ENCODE measurements around the gene CHD6. TPM values are rescaled to one million over a fixed set of nuclear protein-coding genes. Genes with fewer than 3 reads are reported as not detected.

Gene CHD6
- total RNA-seq, 2 donors from 2014 or later, result 16.5 to 21.4 TPM

DNA sequence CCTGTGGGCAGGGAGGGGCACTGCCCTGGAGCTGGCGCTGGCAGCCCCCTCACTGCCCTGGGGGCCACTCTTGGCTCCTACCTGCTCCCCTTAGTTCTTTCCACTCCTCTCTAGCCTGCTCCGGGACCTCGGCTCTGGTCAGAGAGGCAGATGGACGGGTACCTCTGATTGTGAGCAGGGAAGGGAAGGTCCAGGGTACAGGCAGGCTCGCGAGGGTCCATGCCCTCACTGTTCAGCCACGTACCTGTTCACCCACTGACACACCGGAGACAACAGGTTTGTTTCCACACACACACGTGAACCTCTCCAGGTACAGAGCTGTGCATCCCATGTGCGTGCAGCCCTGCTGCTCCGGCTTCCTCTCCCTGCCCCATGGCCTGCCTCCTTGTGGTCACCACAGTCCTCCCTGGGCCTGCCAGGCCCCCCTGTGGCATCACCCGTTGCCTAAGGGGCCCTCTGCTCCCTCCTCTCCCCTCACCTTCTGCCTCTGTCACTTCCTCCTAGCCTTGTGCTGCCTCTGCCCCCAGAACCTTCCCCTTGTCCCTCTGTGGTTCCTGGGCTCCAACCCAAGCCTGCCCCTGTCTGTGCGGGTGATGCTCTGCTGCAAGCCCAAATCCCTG, 253.8 kb downstream of the CHD6 start:
- no peak overlapping the region for H3K27ac Mint-ChIP-seq
- H3K9me3 Mint-ChIP-seq, result no peaks in the 10 kb centered on the region
- no peaks in the 10 kb centered on the region for H3K36me3 Mint-ChIP-seq (ENCODE audit: low read depth)

DNA sequence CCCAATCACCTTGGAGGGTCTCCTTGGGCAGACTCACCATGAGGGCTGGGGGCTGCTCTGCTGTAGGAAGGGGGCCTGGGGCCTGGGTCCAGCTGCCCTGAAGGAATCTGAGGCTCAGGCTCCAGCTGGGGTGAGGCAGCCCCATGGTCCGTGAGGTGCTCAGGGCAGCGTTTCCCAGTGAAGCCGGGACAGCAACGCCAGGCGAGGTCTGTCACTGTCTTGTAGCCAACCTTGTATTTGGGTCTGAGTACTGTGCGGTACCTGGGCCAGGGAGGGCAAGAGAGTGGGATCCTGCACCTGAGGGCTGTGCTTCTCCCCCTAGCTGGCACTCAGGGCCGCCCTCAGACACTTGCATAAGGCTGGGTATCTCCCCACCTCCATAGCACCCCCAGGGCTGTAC, 254.6 kb downstream of the CHD6 start:
- no peak for ATAC-seq (replicated peaks)
- Mint-ChIP-seq H3K36me3 (ENCODE audit: low read depth) (no peaks in the 10 kb centered on the region), H3K9me3 (no peaks in the 10 kb centered on the region), H3K4me3 (no peak overlapping the region), H3K4me1 (no peaks in the 10 kb centered on the region), H3K27me3 (peaks cover 26% of the 10 kb centered on the region), H3K27ac (no peak overlapping the region)

More for the DNA sequence above, 253.8 kb downstream of the CHD6 start:
- ATAC-seq (replicated peaks), result no peak
- Mint-ChIP-seq H3K27me3 (peaks cover 30% of the 10 kb centered on the region), H3K4me1 (no peaks in the 10 kb centered on the region), H3K4me3 (no peak overlapping the region)

DNA sequence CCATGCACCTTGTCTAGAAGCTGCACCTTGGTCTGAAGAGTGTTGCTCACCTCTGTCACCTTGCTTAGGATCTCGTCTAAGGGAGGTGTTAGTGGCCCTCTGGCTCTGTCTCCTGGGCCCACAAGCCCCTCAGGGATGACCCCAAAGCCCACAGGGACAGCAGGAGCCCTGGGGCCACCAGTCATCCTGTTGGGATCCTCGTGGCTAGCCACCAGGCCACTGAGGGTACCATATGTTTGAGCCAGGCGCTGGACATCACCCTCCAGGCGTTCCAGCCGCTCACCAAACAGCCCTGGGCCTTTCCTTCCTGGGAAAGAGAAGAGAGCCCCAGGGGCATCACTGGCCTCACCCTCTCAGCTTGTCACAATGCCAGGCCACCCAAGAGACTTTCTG, 255.4 kb downstream of the CHD6 start:
- peaks cover 20% of the 10 kb centered on the region for H3K27me3 Mint-ChIP-seq
- H3K4me1 Mint-ChIP-seq, result no peaks in the 10 kb centered on the region
- no peaks in the 10 kb centered on the region for H3K9me3 Mint-ChIP-seq
- ATAC-seq (replicated peaks), result no peak
- no peak overlapping the region for H3K27ac Mint-ChIP-seq
- no peaks in the 10 kb centered on the region for H3K36me3 Mint-ChIP-seq (ENCODE audit: low read depth)
- no peak overlapping the region for H3K4me3 Mint-ChIP-seq

GRCh38 chr20:41361757-41362747, 256.1 kb downstream of the CHD6 start:
- Mint-ChIP-seq H3K27ac (no peak overlapping the region), H3K36me3 (ENCODE audit: low read depth) (no peaks in the 10 kb centered on the region), H3K4me1 (no peaks in the 10 kb centered on the region), H3K4me3 (no peak overlapping the region), H3K27me3 (peaks cover 13% of the 10 kb centered on the region), H3K9me3 (no peaks in the 10 kb centered on the region)
- no peak for ATAC-seq (replicated peaks)

DNA sequence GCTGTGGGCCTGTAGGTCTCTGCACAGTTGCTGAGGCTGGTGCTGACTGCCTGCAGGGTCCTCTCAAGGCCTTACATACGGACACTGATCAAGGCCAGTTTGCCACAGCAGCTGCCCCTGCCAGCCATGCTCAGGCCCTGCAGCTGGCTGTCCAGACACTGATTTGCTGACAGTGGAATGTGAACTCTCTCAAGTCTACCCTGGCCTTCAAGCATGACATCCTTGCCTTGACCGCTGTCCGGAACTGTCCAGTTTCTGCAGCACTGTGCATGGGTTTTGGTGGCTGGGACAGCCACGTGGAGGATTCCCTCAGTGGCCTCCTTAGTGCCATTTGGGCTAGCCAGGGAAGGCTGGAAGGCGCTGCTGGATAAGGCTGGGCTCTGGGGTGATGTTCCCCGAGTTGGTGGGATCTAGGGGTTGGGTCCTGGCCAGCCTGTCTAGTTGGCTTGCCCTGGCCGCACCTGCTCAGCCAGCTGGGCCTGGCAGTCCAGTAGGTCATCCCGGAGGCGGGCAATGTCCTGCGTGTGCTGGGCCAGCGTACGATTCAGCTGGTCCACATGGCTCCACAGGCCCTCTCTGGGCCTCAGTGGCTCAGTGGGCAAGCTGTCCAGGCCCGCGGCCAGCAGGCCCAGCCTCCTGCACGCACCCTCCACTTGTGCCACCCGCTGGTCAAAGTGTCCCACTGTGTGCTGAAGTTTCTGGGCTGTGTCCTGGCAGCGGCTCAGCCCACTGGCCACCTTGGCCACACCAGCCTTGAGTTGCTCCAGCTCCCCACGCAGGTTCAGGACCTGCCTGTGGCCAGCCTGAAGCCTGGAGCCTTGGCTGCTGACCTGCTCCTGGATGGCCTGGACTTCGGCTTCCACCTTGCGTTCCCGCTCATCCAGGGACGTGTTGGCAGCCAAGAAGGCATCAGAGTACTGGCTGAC, 257.1 kb downstream of the CHD6 start:
- no peak for ATAC-seq (replicated peaks)
- no peak overlapping the region for H3K4me3 Mint-ChIP-seq
- H3K27ac Mint-ChIP-seq, result no peak overlapping the region
- no peaks in the 10 kb centered on the region for H3K9me3 Mint-ChIP-seq
- peaks cover 12% of the 10 kb centered on the region for H3K27me3 Mint-ChIP-seq
- H3K36me3 Mint-ChIP-seq (ENCODE audit: low read depth), result no peaks in the 10 kb centered on the region
- no peaks in the 10 kb centered on the region for H3K4me1 Mint-ChIP-seq

DNA sequence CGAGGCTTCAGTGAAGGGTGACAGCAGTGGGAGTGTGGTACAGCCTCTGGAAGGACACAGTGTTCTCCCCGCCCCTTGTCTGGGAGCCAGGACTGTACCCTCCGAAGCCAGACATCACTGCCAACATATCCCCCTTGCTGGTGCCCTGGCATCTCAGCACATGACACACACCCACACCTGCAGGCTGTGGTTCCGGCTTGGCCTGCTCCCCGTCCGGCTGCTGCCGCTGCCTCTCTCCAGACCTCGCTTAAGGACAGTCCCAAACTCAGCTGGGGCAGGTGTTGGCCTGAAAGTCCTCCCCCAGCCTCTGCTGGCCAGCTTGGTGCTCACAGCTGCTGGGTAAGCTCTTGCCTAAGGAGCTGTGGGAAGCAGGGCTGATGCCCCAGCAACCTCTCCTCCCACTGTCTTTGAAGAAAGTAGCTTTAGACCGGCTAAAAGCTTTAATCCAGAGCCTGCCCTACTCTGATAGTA, 258.6 kb downstream of the CHD6 start:
- Mint-ChIP-seq H3K4me1 (no peaks in the 10 kb centered on the region), H3K4me3 (no peak overlapping the region), H3K36me3 (ENCODE audit: low read depth) (no peaks in the 10 kb centered on the region), H3K27ac (no peak overlapping the region), H3K27me3 (peaks cover 1% of the 10 kb centered on the region), H3K9me3 (no peaks in the 10 kb centered on the region)
- ATAC-seq (replicated peaks), result no peak

DNA sequence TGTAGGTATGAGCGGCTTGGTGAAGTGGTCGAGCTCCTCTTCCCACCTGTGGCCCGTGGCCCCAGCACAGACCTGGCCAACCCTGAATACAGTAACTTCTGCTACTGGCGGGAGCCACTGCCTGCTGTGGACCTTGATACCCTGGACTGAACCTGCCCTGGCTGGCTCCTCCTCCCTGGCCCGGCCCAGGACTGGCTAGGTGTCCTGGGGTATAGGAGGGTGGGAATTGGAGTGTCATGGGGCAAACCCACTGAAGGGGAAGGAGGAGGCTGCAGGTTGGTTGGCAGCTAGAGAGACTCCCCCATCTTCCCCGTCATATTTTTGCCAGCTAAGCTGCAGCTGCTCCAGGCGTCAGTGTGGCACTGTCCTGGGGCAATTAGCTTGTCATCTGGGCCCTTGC, 259.5 kb downstream of the CHD6 start:
- no peak for ATAC-seq (replicated peaks)
- Mint-ChIP-seq H3K4me3 (no peak overlapping the region), H3K9me3 (no peaks in the 10 kb centered on the region), H3K27me3 (no peaks in the 10 kb centered on the region), H3K27ac (no peak overlapping the region), H3K36me3 (ENCODE audit: low read depth) (no peaks in the 10 kb centered on the region), H3K4me1 (no peaks in the 10 kb centered on the region)

GRCh38 chr20:41358230-41358629, 259.9 kb downstream of the CHD6 start:
- Mint-ChIP-seq H3K4me1 (no peaks in the 10 kb centered on the region), H3K4me3 (no peak overlapping the region), H3K27me3 (no peaks in the 10 kb centered on the region), H3K36me3 (ENCODE audit: low read depth) (no peaks in the 10 kb centered on the region), H3K9me3 (no peaks in the 10 kb centered on the region), H3K27ac (no peak overlapping the region)
- ATAC-seq (replicated peaks), result no peak

GRCh38 chr20:41357424-41358163, 260.6 kb downstream of the CHD6 start:
- Mint-ChIP-seq H3K4me3 (no peak overlapping the region), H3K27me3 (no peaks in the 10 kb centered on the region), H3K27ac (no peak overlapping the region), H3K9me3 (no peaks in the 10 kb centered on the region), H3K4me1 (no peaks in the 10 kb centered on the region), H3K36me3 (ENCODE audit: low read depth) (no peaks in the 10 kb centered on the region)
- no peak for ATAC-seq (replicated peaks)

DNA sequence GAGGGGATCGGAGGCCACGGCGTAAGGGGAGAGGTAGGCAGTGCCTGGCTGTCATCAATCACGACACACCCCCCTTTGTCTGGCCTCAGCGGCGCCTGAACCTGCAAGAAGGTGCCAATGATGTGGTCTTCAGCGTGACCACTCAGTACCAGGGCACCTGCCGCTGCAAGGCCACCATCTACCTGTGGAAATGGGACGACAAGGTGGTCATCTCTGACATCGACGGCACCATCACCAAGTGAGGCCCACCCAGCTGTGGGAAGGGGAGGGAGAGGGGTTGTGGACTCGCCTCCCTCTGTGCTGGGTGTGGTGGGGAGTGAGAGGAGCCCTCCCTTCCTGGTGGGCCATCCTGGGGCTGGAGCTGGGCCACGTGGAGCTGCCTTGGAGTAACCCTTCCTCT, 261.2 kb downstream of the CHD6 start:
- Mint-ChIP-seq H3K36me3 (ENCODE audit: low read depth) (no peaks in the 10 kb centered on the region), H3K9me3 (no peaks in the 10 kb centered on the region), H3K27ac (no peak overlapping the region), H3K4me1 (no peaks in the 10 kb centered on the region), H3K4me3 (no peak overlapping the region), H3K27me3 (no peaks in the 10 kb centered on the region)
- ATAC-seq (replicated peaks), result no peak

DNA sequence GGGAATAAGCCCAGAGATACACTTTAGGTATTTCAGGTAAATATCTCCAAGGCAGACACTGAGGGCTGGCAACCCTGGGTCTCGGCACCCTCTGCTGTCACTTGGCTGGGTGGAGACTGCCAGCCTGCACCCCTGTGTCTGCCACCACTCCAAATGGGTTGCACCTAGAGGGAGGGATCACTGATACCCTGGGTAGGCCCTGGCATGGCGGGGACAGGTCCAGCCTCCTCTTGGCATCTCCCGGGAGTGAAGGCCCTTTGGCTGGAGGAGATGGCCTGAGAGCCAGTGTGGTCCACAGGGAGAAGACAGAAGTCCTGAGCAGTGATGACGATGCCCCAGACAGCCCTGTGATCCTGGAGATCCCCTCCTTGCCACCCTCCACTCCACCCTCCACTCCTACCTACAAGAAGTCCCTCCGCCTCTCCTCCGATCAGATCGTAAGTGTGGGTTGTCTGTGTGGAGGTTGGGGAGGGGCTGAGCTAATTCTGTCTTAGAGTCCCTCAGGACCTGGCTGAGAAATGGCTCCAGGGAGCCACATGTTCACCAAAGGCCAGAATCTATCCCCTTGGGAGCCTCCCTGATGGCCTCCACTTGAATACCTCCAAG, 262.5 kb downstream of the CHD6 start:
- Mint-ChIP-seq H3K9me3 (no peaks in the 10 kb centered on the region), H3K27me3 (no peaks in the 10 kb centered on the region), H3K27ac (no peak overlapping the region), H3K36me3 (ENCODE audit: low read depth) (no peaks in the 10 kb centered on the region), H3K4me1 (no peaks in the 10 kb centered on the region), H3K4me3 (no peak overlapping the region)
- ATAC-seq (replicated peaks), result no peak

- H3K36me3 Mint-ChIP-seq (ENCODE audit: low read depth), result no peaks in the 10 kb centered on the region
- no peak for ATAC-seq (replicated peaks)
- no peak overlapping the region for H3K27ac Mint-ChIP-seq
- H3K4me3 Mint-ChIP-seq, result no peak overlapping the region
- H3K27me3 Mint-ChIP-seq, result no peaks in the 10 kb centered on the region
- no peaks in the 10 kb centered on the region for H3K9me3 Mint-ChIP-seq
- no peaks in the 10 kb centered on the region for H3K4me1 Mint-ChIP-seq
These were observed 263.0 kb downstream of the CHD6 start for GRCh38 chr20:41355192-41355591.

- Mint-ChIP-seq H3K27me3 (no peaks in the 10 kb centered on the region), H3K4me3 (no peak overlapping the region), H3K27ac (no peak overlapping the region), H3K4me1 (no peaks in the 10 kb centered on the region), H3K36me3 (ENCODE audit: low read depth) (no peaks in the 10 kb centered on the region), H3K9me3 (no peaks in the 10 kb centered on the region)
- ATAC-seq (replicated peaks), result no peak
These were observed 264.6 kb downstream of the CHD6 start for GRCh38 chr20:41353530-41353929.

Measured in activated T-helper 17 cell treated with anti-CD3 and anti-CD28 coated beads, Interleukin-2, amount 50 U/mL, for 72 hours (primary cell).